Right lobe of liver (tissue), 4 donors: ENCODE data around the gene CHMP4B.

Experiments used
- POLR2A ChIP-seq: fragments of 450-650 bp; IDR thresholded peaks from one replicate; pipeline ENCODE4 v1.6.1; 2017; ENCODE audit warnings: antibody characterized with exemption, mild to moderate bottlenecking
- TF ChIP-seq, protein P1 (sequence below), 4 donors: fragments of 200-600 bp in 3 of 4; fragments of 450-650 bp in 1 of 4; IDR thresholded peaks; one replicate each; pipeline versions ENCODE4 v1.5.1 to v1.8.0; 2016 to 2022; ENCODE audit warnings: antibody characterized with exemption in 4 of 4, mild to moderate bottlenecking in 2 of 4
- donor health status: DM: no; HTN: no; CAD: no.
- donor health status: DM: no; HTN: no; CAD: no.
- donor health status: DM: no; HTN: yes; CAD: no.

- no peak for TF ChIP-seq POLR2A
- TF ChIP-seq, protein P1, sequence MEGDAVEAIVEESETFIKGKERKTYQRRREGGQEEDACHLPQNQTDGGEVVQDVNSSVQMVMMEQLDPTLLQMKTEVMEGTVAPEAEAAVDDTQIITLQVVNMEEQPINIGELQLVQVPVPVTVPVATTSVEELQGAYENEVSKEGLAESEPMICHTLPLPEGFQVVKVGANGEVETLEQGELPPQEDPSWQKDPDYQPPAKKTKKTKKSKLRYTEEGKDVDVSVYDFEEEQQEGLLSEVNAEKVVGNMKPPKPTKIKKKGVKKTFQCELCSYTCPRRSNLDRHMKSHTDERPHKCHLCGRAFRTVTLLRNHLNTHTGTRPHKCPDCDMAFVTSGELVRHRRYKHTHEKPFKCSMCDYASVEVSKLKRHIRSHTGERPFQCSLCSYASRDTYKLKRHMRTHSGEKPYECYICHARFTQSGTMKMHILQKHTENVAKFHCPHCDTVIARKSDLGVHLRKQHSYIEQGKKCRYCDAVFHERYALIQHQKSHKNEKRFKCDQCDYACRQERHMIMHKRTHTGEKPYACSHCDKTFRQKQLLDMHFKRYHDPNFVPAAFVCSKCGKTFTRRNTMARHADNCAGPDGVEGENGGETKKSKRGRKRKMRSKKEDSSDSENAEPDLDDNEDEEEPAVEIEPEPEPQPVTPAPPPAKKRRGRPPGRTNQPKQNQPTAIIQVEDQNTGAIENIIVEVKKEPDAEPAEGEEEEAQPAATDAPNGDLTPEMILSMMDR (IDR thresholded peaks at IDR 0.05) = no peak
Measured at GRCh38 chr20:33765099-33765498, 46.0 kb upstream of the CHMP4B start.
